HCT116 (cell line): ENCODE results near the gene AKAP13. TPM values are rescaled to one million over a fixed set of nuclear protein-coding genes. Genes with fewer than 3 reads are reported as not detected.

Experiments
- ATAC-seq: fragments of 200-7000 bp; cut with Tn5 transposase; 2 replicates; pipeline ENCODE4 v1.9.1; 2020; ENCODE audit warnings: mild to moderate bottlenecking, moderate library complexity
- BruUV-seq: library from RNA; stranded (reverse); fragments of 400-500 nt; replicated peaks from 2 replicates; lab custom pipeline; 2021; lab: Mats Ljungman, UMichigan
- CTCF ChIA-PET: fragments of 300-600 bp; sonication (Branson Sonifier 250); formaldehyde crosslinking; loops from one replicate; lab custom pipeline; 2021; ENCODE audit warnings: antibody characterized with exemption; lab: Charles Lee
- POLR2A ChIA-PET: fragments of 300-600, 350-600 bp; sonication (Branson Sonifier 250); formaldehyde crosslinking; loops from one replicate; lab custom pipeline; 2021; ENCODE audit warnings: antibody characterized with exemption; lab: Charles Lee
- RAD21 ChIA-PET, 2 experiments: fragments of 300-600 bp; sonication (Branson Sonifier 250); formaldehyde crosslinking; loops; one replicate each; lab custom pipeline; 2023; ENCODE audit warnings: low total read pairs in 2 of 2; ENCODE audit not compliant: uncharacterized antibody in 2 of 2, unreplicated experiment in 2 of 2, low non-redundant PET in 1 of 2; lab: Charles Lee
- DNase-seq: peaks from one replicate; pipeline ENCODE4 v3.0.0-alpha.2; 2010; ENCODE audit warnings: low read depth, low spot score
- H2AFZ ChIP-seq: fragments of 200-600 bp; shearing (Covaris generic), sonication (generic); 2 replicates; pipeline ENCODE4 v1.6.1; 2017; ENCODE audit warnings: low read depth, mixed run types, mixed read lengths, antibody characterized with exemption, low read length; ENCODE audit not compliant: poor library complexity, severe bottlenecking
- H3K27ac ChIP-seq: 2 replicates; pipeline ENCODE4 v1.5.1; 2012; ENCODE audit warnings: low read depth, low read length
- H3K27me3 ChIP-seq: fragments of 200-600 bp; sonication (generic); 2 replicates; pipeline ENCODE4 v1.6.1; 2016; ENCODE audit warnings: mixed run types, low read length, mixed read lengths; ENCODE audit not compliant: insufficient read depth
- H3K36me3 ChIP-seq, 2 experiments: fragments of 200-500 bp in 1 of 2; fragments of 200-600 bp in 1 of 2; sonication (Bioruptor generic) in 1 of 2; sonication (generic) in 1 of 2; 2 replicates each; pipeline versions ENCODE4 v1.5.1 to v1.6.1; 2014 to 2016; ENCODE audit warnings: low read length in 2 of 2, inconsistent platforms in 1 of 2, mixed read lengths in 1 of 2, mixed run types in 1 of 2; ENCODE audit not compliant: insufficient read depth in 2 of 2, control insufficient read depth in 1 of 2
- H3K4me1 ChIP-seq, 2 experiments: fragments of 200-600 bp in 1 of 2; sonication (generic) in 1 of 2; 2 replicates each; pipeline versions ENCODE4 v1.5.1 to v1.6.1; 2012 to 2017; ENCODE audit warnings: low read length in 2 of 2, inconsistent platforms in 1 of 2, mild to moderate bottlenecking in 1 of 2, mixed read lengths in 1 of 2, mixed run types in 1 of 2, moderate library complexity in 1 of 2; ENCODE audit not compliant: insufficient read depth in 2 of 2, control insufficient read depth in 1 of 2
- H3K4me2 ChIP-seq: fragments of 200-600 bp; sonication (generic); 2 replicates; pipeline ENCODE4 v1.6.1; 2017; ENCODE audit warnings: mixed run types, low read length, mixed read lengths
- H3K4me3 ChIP-seq, 2 experiments: fragments of 200-600 bp in 1 of 2; sonication (generic) in 1 of 2; replicated peaks in 1 of 2; 2 replicates each; pipeline ENCODE4 v1.5.1; 2011 to 2016; ENCODE audit warnings: low read length in 2 of 2, control low read depth in 1 of 2, low read depth in 1 of 2, mild to moderate bottlenecking in 1 of 2, mixed read lengths in 1 of 2, mixed run types in 1 of 2
- H3K79me2 ChIP-seq: fragments of 200-600 bp; sonication (generic); 2 replicates; pipeline ENCODE4 v1.6.1; 2017; ENCODE audit warnings: mild to moderate bottlenecking, mixed run types, low read length, moderate library complexity, mixed read lengths; ENCODE audit not compliant: insufficient read depth
- H3K9ac ChIP-seq: fragments of 200-600 bp; sonication (generic); 2 replicates; pipeline ENCODE4 v1.6.1; 2016; ENCODE audit warnings: low read length, mixed read lengths
- H3K9me2 ChIP-seq: fragments of 200-600 bp; sonication (generic), shearing (Covaris generic); 2 replicates; pipeline ENCODE4 v1.6.1; 2017; ENCODE audit warnings: mixed run types, mild to moderate bottlenecking, moderate library complexity; ENCODE audit not compliant: insufficient read depth
- H3K9me3 ChIP-seq, 2 experiments: fragments of 200-500 bp in 1 of 2; fragments of 200-600 bp in 1 of 2; sonication (Bioruptor generic) in 1 of 2; sonication (generic) in 1 of 2; 2 replicates each; pipeline ENCODE4 v1.6.1; 2014 to 2017; ENCODE audit warnings: low read length in 2 of 2, mixed read lengths in 2 of 2, inconsistent platforms in 1 of 2, low read depth in 1 of 2, mild to moderate bottlenecking in 1 of 2, mixed run types in 1 of 2, moderate library complexity in 1 of 2; ENCODE audit not compliant: control insufficient read depth in 1 of 2, insufficient read depth in 1 of 2
- H4K20me1 ChIP-seq: fragments of 200-600 bp; sonication (generic), shearing (Covaris generic); 2 replicates; pipeline ENCODE4 v1.6.1; 2017; ENCODE audit warnings: mixed run types, mild to moderate bottlenecking, moderate library complexity; ENCODE audit not compliant: insufficient read depth
- CBX3 ChIP-seq: IDR thresholded peaks from 2 replicates; pipeline ENCODE4 v1.6.1; 2012; ENCODE audit warnings: low read depth
- EGR1 ChIP-seq: IDR thresholded peaks from 2 replicates; pipeline ENCODE4 v1.6.1; 2012; ENCODE audit warnings: low read depth
- ELF1 ChIP-seq: IDR thresholded peaks from 2 replicates; pipeline ENCODE4 v1.6.1; 2012; ENCODE audit warnings: low read depth, borderline replicate concordance
- EZH2 ChIP-seq: fragments of 200-600 bp; sonication (generic); IDR thresholded peaks from 2 replicates; pipeline ENCODE4 v1.6.1; 2017; ENCODE audit warnings: antibody characterized with exemption, mixed run types
- EZH2phosphoT487 ChIP-seq: fragments of 200-600 bp; IDR thresholded peaks from 2 replicates; pipeline ENCODE4 v1.6.1; 2018; ENCODE audit warnings: antibody characterized with exemption, borderline replicate concordance
- FOSL1 ChIP-seq: IDR thresholded peaks from 2 replicates; pipeline ENCODE4 v1.6.1; 2012; ENCODE audit warnings: low read depth
- JUND ChIP-seq: IDR thresholded peaks from 2 replicates; pipeline ENCODE4 v1.6.1; 2012
- POLR2A ChIP-seq: IDR thresholded peaks from 2 replicates; pipeline ENCODE4 v1.7.0; 2011; ENCODE audit warnings: borderline replicate concordance; ENCODE audit not compliant: insufficient read depth, insufficient read length; ENCODE audit errors: extremely low read depth
- POLR2AphosphoS5 ChIP-seq: IDR thresholded peaks from 2 replicates; pipeline ENCODE4 v1.6.1; 2011; ENCODE audit warnings: mild to moderate bottlenecking, low read depth, low read length, moderate library complexity
- RAD21 ChIP-seq: IDR thresholded peaks from 2 replicates; pipeline ENCODE4 v1.6.1; 2012; ENCODE audit warnings: low read depth, mild to moderate bottlenecking
- REST ChIP-seq: IDR thresholded peaks from 2 replicates; pipeline ENCODE4 v1.6.1; 2012; ENCODE audit warnings: low read depth
- SP1 ChIP-seq: IDR thresholded peaks from 2 replicates; pipeline ENCODE4 v1.6.1; 2012; ENCODE audit warnings: low read depth
- TCF7L2 ChIP-seq: IDR thresholded peaks from 2 replicates; pipeline ENCODE4 v1.7.0; 2011; ENCODE audit warnings: borderline replicate concordance, inconsistent platforms; ENCODE audit not compliant: insufficient read depth, insufficient read length; ENCODE audit errors: extremely low read depth
- YY1 ChIP-seq: IDR thresholded peaks from 2 replicates; pipeline ENCODE4 v1.6.1; 2011; ENCODE audit warnings: low read length, low read depth, moderate library complexity, mild to moderate bottlenecking; ENCODE audit not compliant: insufficient replicate concordance; ENCODE audit errors: extremely low read depth
- ZFX ChIP-seq: fragments of 450-650 bp; IDR thresholded peaks from 2 replicates; pipeline ENCODE4 v1.6.1; 2017
- ZNF274 ChIP-seq: fragments of 200-500 bp; sonication (Bioruptor generic); IDR thresholded peaks from 2 replicates; pipeline ENCODE4 v1.6.1; 2014; ENCODE audit warnings: mild to moderate bottlenecking, low read depth, low read length, inconsistent platforms
- intact Hi-C: fragments of 100-400 bp; cut with micrococcal nuclease; formaldehyde crosslinking; loops from 2 replicates; pipeline ENCODE4 v1.10.0; 2022
- total RNA-seq: library from RNA; stranded (reverse); gene quantifications from one replicate; pipeline ENCODE4 v1.2.1, GENCODE V29; 2021; ENCODE audit not compliant: unreplicated experiment
- TF ChIP-seq, protein P1 (sequence below): IDR thresholded peaks from 2 replicates; pipeline ENCODE4 v1.6.1; 2012
- TF ChIP-seq, protein P2 (sequence below), 3 experiments: fragments of 200-600 bp in 1 of 3; sonication (generic) in 1 of 3; IDR thresholded peaks in 2 of 3; conservative IDR thresholded peaks in 1 of 3; 2 replicates each; pipeline ENCODE4 v1.5.1; 2012 to 2017; ENCODE audit warnings: low read depth in 2 of 3, low read length in 2 of 3, antibody characterized with exemption in 1 of 3, borderline replicate concordance in 1 of 3, control low read depth in 1 of 3, mild to moderate bottlenecking in 1 of 3, mixed read lengths in 1 of 3, mixed run types in 1 of 3, moderate library complexity in 1 of 3; ENCODE audit not compliant: insufficient read depth in 1 of 3
- TF ChIP-seq, protein P3 (sequence below): IDR thresholded peaks from 2 replicates; pipeline ENCODE4 v1.6.1; 2011; ENCODE audit warnings: mild to moderate bottlenecking, low read length, moderate library complexity; ENCODE audit not compliant: insufficient replicate concordance; ENCODE audit errors: extremely low read depth

Gene AKAP13
- total RNA-seq, 1 experiment from 2014 or later: 43.1 TPM

DNA sequence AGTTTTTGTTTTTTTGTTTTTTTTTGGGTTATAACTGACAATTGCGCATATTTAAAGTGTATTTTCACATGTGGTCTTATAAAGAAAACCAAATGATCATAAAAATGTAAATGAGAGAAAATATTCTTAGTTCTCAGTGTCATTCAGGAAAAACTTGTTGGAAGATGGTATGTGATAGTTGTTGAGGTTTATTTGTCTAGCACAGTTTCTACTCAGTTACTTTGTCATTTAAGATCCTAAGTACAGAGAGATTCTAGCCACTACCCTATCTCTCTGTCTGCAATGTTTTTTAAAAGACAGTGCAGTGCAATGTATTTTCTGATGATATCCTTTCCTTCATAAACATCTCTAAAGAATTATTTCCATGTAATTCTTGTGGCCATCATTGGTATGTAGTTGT, 46.1 kb downstream of the AKAP13 start:
- no peaks in the 10 kb centered on the region for H3K9me3 ChIP-seq
- no peak overlapping the region for H3K27ac ChIP-seq
- H3K36me3 ChIP-seq: no peaks in the 10 kb centered on the region
- TF ChIP-seq SP1: no peak
- TF ChIP-seq REST: no peak
- no peak for TF ChIP-seq CBX3
- TF ChIP-seq FOSL1: no peak
- TF ChIP-seq ZFX: no peak
- TF ChIP-seq ELF1: no peak
- no peak for TF ChIP-seq EZH2phosphoT487
- no peak for TF ChIP-seq POLR2AphosphoS5
- TF ChIP-seq, protein P1, sequence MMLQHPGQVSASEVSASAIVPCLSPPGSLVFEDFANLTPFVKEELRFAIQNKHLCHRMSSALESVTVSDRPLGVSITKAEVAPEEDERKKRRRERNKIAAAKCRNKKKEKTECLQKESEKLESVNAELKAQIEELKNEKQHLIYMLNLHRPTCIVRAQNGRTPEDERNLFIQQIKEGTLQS: no peak
- TF ChIP-seq EGR1: no peak
- TF ChIP-seq, protein P2, sequence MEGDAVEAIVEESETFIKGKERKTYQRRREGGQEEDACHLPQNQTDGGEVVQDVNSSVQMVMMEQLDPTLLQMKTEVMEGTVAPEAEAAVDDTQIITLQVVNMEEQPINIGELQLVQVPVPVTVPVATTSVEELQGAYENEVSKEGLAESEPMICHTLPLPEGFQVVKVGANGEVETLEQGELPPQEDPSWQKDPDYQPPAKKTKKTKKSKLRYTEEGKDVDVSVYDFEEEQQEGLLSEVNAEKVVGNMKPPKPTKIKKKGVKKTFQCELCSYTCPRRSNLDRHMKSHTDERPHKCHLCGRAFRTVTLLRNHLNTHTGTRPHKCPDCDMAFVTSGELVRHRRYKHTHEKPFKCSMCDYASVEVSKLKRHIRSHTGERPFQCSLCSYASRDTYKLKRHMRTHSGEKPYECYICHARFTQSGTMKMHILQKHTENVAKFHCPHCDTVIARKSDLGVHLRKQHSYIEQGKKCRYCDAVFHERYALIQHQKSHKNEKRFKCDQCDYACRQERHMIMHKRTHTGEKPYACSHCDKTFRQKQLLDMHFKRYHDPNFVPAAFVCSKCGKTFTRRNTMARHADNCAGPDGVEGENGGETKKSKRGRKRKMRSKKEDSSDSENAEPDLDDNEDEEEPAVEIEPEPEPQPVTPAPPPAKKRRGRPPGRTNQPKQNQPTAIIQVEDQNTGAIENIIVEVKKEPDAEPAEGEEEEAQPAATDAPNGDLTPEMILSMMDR (IDR thresholded peaks at IDR 0.05 in 2 of 3, conservative IDR thresholded peaks at IDR 0.05 in 1 of 3; ENCODE audit: borderline replicate concordance in 1 of 3, insufficient read depth in 1 of 3, low read depth in 2 of 3, low read length in 2 of 3): no peak
- TF ChIP-seq ZNF274: no peak
- TF ChIP-seq RAD21: no peak
- TF ChIP-seq TCF7L2: no peak
- TF ChIP-seq YY1: no peak
- TF ChIP-seq POLR2A: no peak
- no peak for TF ChIP-seq EZH2
- TF ChIP-seq JUND: no peak
- TF ChIP-seq, protein P3, sequence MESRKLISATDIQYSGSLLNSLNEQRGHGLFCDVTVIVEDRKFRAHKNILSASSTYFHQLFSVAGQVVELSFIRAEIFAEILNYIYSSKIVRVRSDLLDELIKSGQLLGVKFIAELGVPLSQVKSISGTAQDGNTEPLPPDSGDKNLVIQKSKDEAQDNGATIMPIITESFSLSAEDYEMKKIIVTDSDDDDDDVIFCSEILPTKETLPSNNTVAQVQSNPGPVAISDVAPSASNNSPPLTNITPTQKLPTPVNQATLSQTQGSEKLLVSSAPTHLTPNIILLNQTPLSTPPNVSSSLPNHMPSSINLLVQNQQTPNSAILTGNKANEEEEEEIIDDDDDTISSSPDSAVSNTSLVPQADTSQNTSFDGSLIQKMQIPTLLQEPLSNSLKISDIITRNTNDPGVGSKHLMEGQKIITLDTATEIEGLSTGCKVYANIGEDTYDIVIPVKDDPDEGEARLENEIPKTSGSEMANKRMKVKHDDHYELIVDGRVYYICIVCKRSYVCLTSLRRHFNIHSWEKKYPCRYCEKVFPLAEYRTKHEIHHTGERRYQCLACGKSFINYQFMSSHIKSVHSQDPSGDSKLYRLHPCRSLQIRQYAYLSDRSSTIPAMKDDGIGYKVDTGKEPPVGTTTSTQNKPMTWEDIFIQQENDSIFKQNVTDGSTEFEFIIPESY: no peak
- TF ChIP-seq, all 23 proteins: peak for 0
- intact Hi-C loops: no loop called here
- ChIA-PET POLR2A (no interaction called here), RAD21 (no interaction called here), CTCF (no interaction called here)
- no peak for ATAC-seq
- no peaks in the 10 kb centered on the region for H3K4me1 ChIP-seq
- H3K4me2 ChIP-seq: no peak overlapping the region
- peaks cover 93% of the 10 kb centered on the region for H3K79me2 ChIP-seq
- no peak overlapping the region for H2AFZ ChIP-seq
- no peak for DNase-seq
- H4K20me1 ChIP-seq: peaks cover 9% of the 10 kb centered on the region; the same call in 1 of the 2 replicates
- no peak overlapping the region for H3K4me3 ChIP-seq
- H3K27me3 ChIP-seq: no peaks in the 10 kb centered on the region
- no peak overlapping the region for H3K9ac ChIP-seq
- BruUV-seq: no TSS peak
- H3K9me2 ChIP-seq: no peaks in the 10 kb centered on the region
